Breast epithelium (tissue), 4 donors: Measurements from ENCODE around the gene RFT1. TPM values are rescaled to one million over a fixed set of nuclear protein-coding genes. Genes with fewer than 3 reads are reported as not detected.

Source experiments
- DNase-seq, 2 donors: peaks; one replicate each; pipeline ENCODE4 v3.0.0-alpha.2; 2019; ENCODE audit warnings: low spot score in 2 of 2
- H3K27ac ChIP-seq, 2 donors: fragments of 200-600 bp; sonication (generic) in 1 of 2; one replicate each; pipeline ENCODE4 v1.5.1; 2016 to 2019; ENCODE audit warnings: mild to moderate bottlenecking in 1 of 2
- H3K27me3 ChIP-seq, 2 donors: fragments of 200-600 bp; sonication (generic) in 1 of 2; one replicate each; pipeline versions ENCODE4 v1.5.1 to v1.6.0; 2017 to 2019; ENCODE audit warnings: control low read depth in 1 of 2, mild to moderate bottlenecking in 1 of 2
- H3K36me3 ChIP-seq: fragments of 200-600 bp; one replicate; pipeline ENCODE4 v1.5.1; 2019
- H3K4me1 ChIP-seq, 2 donors: fragments of 200-600 bp; sonication (generic); one replicate each; pipeline ENCODE4 v1.5.1; 2016 to 2019; ENCODE audit warnings: control low read depth in 1 of 2
- H3K4me3 ChIP-seq, 3 donors: fragments of 200-600 bp; sonication (generic); 1 replicate in 2 of 3; 2 replicates in 1 of 3; pipeline ENCODE4 v1.5.1; 2016 to 2019; ENCODE audit warnings: mild to moderate bottlenecking in 3 of 3, moderate library complexity in 2 of 3
- H3K9me3 ChIP-seq, 2 donors: fragments of 200-600 bp; sonication (generic) in 1 of 2; one replicate each; pipeline ENCODE4 v1.5.1; 2016 to 2019; ENCODE audit warnings: control low read depth in 1 of 2
- CTCF ChIP-seq, 3 donors: fragments of 450-650 bp; IDR thresholded peaks; one replicate each; pipeline ENCODE4 v1.5.1; 2016 to 2017; ENCODE audit warnings: antibody characterized with exemption in 3 of 3, mild to moderate bottlenecking in 3 of 3, moderate library complexity in 3 of 3
- POLR2A ChIP-seq: fragments of 450-650 bp; IDR thresholded peaks from one replicate; pipeline ENCODE4 v1.6.1; 2016; ENCODE audit warnings: antibody characterized with exemption, mild to moderate bottlenecking, moderate library complexity
- POLR2AphosphoS5 ChIP-seq, 3 donors: sonication (generic); formaldehyde crosslinking; IDR thresholded peaks; one replicate each; pipeline ENCODE4 v1.6.1; 2017; ENCODE audit warnings: antibody characterized with exemption in 3 of 3
- intact Hi-C: fragments of 100-400 bp; cut with DNase I; formaldehyde crosslinking; loops from one replicate; pipeline ENCODE4 v1.15.1; 2023; ENCODE audit warnings: low total_unique reads
- total RNA-seq, 3 donors: library from RNA; depleted of rRNA; stranded (reverse); fragments of >200 nt; gene quantifications; one replicate each; pipeline ENCODE4 v1.1.0, GENCODE V29; 2016

Gene RFT1
- total RNA-seq, 3 donors from 2014 or later: 9.5 to 11.7 (median 10.1) TPM

GRCh38 chr3:53101956-53102355 lies 28.3 kb downstream of the RFT1 start:
- Histone ChIP-seq H3K27me3 (no peaks in the 10 kb centered on the region), H3K4me3 (no peak overlapping the region), H3K36me3 (no peaks in the 10 kb centered on the region), H3K9me3 (no peaks in the 10 kb centered on the region), H3K27ac (no peak overlapping the region), H3K4me1 (no peaks in the 10 kb centered on the region)
- TF ChIP-seq POLR2A (no peak), CTCF (IDR thresholded peaks at IDR 0.05) (no peak), POLR2AphosphoS5 (IDR thresholded peaks at IDR 0.05) (no peak)
- intact Hi-C loops: no loop called here
- no peak for DNase-seq

GRCh38 chr3:53100818-53101466 lies 29.3 kb downstream of the RFT1 start:
- H3K27ac ChIP-seq: no peak overlapping the region

GRCh38 chr3:53097887-53098286 lies 32.3 kb downstream of the RFT1 start:
- TF ChIP-seq POLR2AphosphoS5 (IDR thresholded peaks at IDR 0.05): no peak
- no peak for TF ChIP-seq POLR2A
- TF ChIP-seq CTCF (IDR thresholded peaks at IDR 0.05): no peak
- H3K4me1 ChIP-seq: no peaks in the 10 kb centered on the region
- H3K9me3 ChIP-seq: no peaks in the 10 kb centered on the region
- intact Hi-C loops: no loop called here
- DNase-seq: no peak
- no peaks in the 10 kb centered on the region for H3K27me3 ChIP-seq
- no peaks in the 10 kb centered on the region for H3K36me3 ChIP-seq
- no peak overlapping the region for H3K4me3 ChIP-seq
- no peak overlapping the region for H3K27ac ChIP-seq

More at GRCh38 chr3:53100818-53101466, 29.3 kb downstream of the RFT1 start:
- Histone ChIP-seq H3K27me3 (no peaks in the 10 kb centered on the region), H3K36me3 (no peaks in the 10 kb centered on the region), H3K4me1 (no peaks in the 10 kb centered on the region), H3K9me3 (no peaks in the 10 kb centered on the region), H3K4me3 (no peak overlapping the region)
- TF ChIP-seq CTCF (IDR thresholded peaks at IDR 0.05) (no peak), POLR2A (no peak), POLR2AphosphoS5 (IDR thresholded peaks at IDR 0.05) (no peak)
- intact Hi-C loops: no loop called here
- no peak for DNase-seq

- no peaks in the 10 kb centered on the region for H3K4me1 ChIP-seq
- intact Hi-C loops: no loop called here
- no peaks in the 10 kb centered on the region for H3K9me3 ChIP-seq
- DNase-seq: no peak
- H3K27ac ChIP-seq: no peak overlapping the region
- H3K36me3 ChIP-seq: no peaks in the 10 kb centered on the region
- TF ChIP-seq POLR2A: no peak
- TF ChIP-seq CTCF (IDR thresholded peaks at IDR 0.05): no peak
- TF ChIP-seq POLR2AphosphoS5 (IDR thresholded peaks at IDR 0.05): no peak
- H3K27me3 ChIP-seq: no peaks in the 10 kb centered on the region
- H3K4me3 ChIP-seq: no peak overlapping the region
Observed at GRCh38 chr3:53092942-53093341, 37.3 kb downstream of the RFT1 start.

GRCh38 chr3:53092216-53092615 lies 38.0 kb downstream of the RFT1 start:
- H3K36me3 ChIP-seq: no peaks in the 10 kb centered on the region
- H3K4me1 ChIP-seq: no peaks in the 10 kb centered on the region
- no peak for DNase-seq
- no peaks in the 10 kb centered on the region for H3K9me3 ChIP-seq
- no peaks in the 10 kb centered on the region for H3K27me3 ChIP-seq
- TF ChIP-seq POLR2AphosphoS5 (IDR thresholded peaks at IDR 0.05) (no peak), CTCF (IDR thresholded peaks at IDR 0.05) (no peak), POLR2A (no peak)
- no peak overlapping the region for H3K4me3 ChIP-seq
- no peak overlapping the region for H3K27ac ChIP-seq
- intact Hi-C loops: no loop called here
